Measurements from ENCODE around the gene TNRC6B.
"Not testable (repeated sequence)": the region's sequence is repeated elsewhere in the genome, so short reads cannot be mapped to it uniquely, and the experiment has no call there.

TNRC6B gene

DNA sequence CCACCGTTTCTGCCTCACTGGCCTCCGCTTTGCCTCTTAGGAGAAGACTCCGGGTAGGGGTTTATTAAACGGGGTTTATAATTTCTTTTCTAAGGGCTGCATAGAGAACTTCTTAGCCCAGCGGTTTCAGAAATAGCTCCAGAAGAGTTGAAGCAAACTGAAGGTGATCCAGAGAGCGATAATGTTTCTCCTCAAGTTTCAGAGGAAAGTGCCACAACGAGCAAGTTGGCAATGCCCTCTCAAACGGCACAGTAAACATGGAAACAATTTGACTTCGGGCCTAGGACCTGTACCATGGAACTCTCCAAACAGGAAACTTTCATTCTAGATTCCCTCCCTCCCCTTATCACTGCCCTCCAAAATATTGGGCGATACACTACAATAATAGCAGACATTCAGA, 169.6 kb downstream of the TNRC6B start:
- DNase-seq (ENCODE audit: low read depth, low spot score), result no peak

DNA sequence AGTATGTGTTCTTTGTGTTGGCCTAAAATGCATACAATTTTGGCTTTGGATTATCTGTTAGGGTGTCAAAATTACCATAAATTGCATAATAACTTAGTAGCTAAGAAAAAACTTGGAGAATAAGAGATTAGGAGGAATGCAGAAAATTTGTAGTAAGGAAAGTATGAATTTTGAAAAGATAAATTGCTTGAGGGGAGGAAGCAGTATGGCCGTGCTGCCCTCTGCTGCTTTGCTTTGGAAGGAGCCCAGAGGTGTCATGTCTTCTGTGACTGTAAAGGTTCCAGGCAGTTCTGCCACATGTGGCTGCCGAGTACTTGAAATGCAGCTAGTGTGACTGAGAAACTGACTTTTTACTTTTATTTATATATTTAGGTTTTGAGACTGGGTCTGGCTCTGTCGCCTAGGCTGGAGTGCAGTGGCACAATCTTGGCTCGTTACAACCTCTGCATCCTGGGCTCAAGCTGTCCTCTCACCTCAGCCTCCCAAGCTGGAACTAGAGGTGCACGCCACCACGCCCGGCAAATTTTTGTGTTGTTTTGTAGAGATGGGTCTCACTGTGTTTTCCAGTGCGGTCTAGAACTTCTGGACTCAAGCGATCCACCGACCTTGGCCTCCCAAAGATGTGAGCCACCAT, 170.4 kb downstream of the TNRC6B start:
- peak; percentile 43 for DNase-seq (ENCODE audit: low read depth, low spot score)

DNA sequence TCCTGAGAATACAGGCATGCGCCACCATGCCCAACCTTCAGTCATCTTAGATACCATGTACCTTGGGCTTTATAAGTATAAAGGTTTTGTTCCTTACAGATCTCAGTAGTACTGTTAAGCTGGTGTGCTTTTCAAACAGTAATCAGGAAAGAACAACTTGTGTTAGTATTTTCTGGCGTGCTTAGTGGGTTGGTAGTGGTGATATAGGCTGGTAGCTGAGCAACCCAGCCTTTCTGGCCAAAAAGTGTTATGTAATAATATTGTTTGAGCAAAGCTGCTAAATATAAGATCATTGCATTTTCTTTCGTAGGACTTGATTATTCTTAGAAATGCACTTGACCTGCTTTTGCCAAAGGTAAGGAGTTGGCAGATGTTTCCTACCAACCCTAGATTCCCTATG, 175.0 kb downstream of the TNRC6B start:
- DNase-seq (ENCODE audit: low read depth, low spot score), result no peak

DNA sequence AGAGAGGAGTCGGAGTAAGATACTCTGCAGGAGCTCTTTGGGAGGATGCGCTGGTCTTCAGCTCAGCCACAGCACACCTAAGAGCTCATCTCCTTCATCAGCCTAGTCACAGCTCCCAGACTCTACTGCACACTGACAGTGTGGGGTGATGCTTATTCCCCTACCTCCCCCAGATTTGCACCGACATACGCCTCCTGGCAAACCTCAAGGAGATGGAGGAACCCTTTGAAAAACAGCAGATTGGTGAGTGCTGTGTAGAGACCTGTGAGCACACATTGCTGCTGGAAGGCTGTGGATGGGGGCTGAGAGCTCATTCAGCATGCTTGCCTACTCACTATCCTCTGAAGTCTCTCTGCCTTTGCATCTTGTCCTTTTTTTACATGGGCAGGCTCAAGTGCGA, 183.4 kb downstream of the TNRC6B start:
- no peak for DNase-seq (ENCODE audit: low read depth, low spot score)

DNA sequence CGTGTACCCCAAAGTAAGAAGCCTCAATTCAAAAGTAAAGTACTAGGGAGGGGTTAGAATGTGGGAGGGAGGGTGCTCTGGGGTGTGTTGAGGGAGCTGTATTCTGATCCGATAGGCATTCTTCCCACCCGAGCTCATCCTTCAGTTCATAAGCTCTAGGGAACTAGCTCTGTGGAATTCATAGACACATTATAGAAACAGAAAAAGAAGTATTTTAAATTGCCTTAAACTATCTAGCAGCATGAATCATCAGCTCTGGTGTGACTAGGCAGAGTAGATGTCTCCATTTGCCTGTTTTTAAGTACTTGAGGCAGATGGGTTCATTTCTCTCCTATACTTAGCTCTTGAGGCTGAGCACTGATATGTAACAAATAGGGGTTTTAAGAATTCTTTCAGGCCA, 185.3 kb downstream of the TNRC6B start:
- DNase-seq (ENCODE audit: low read depth, low spot score), result no peak

DNA sequence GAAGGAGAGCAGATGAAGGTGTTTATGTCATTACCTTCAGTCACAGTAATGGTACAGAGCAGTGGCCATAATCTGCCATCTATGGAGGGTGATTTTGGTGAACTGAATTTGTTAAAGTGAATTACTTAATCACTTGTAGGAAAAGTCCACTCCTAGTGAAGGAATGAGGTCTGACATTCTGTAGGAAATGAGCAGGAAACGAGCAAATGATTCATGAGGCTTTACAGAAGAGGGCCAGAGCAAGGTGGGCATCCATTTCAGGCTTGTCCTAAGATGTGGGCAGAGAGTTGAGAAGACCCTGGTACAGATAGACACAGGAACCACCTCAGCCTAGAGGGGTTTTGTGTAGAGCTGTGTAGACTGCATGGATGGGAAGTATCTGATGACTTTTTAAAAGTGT, 186.7 kb downstream of the TNRC6B start:
- no peak for DNase-seq (ENCODE audit: low read depth, low spot score)

DNA sequence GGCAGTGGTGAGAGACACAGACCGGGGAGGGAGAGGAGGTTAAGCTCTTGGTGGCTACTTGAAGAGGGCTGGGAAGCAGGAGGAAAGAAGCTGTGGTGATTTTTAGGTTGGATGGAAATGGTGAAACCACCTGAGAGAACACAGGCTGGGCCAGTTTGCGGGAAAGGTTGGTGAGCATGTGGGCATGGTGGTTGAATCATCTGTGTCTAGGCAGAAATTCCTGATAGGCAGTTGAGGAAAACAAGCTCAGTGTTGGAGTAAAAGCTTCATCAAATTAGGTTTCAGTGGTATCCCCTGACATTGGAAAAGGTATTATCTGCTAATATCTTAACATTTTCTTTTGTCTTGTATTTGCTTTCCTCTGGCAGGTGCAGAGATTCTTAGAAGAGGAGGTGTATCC, 188.3 kb downstream of the TNRC6B start:
- no peak for DNase-seq (ENCODE audit: low read depth, low spot score)

DNA sequence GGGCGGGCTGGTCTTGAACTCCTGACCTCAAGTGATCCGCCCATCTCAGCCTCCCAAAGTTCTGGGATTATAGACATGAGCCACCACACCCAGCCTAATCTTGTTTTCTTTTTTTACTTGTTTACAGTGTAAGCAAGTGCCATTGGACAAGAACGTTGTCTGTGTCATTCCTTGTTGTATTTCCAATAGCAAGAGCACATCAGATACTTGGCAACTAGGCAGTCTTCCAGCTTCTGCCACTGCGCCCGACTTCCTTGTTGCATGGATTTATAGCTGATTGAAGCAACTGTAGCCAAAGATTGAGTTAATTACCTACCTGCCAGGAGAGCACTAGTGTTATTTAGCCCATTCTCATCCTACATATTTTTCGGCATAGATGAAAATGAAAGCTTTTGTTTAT, 189.6 kb downstream of the TNRC6B start:
- DNase-seq (ENCODE audit: low read depth, low spot score), result no peak

DNA sequence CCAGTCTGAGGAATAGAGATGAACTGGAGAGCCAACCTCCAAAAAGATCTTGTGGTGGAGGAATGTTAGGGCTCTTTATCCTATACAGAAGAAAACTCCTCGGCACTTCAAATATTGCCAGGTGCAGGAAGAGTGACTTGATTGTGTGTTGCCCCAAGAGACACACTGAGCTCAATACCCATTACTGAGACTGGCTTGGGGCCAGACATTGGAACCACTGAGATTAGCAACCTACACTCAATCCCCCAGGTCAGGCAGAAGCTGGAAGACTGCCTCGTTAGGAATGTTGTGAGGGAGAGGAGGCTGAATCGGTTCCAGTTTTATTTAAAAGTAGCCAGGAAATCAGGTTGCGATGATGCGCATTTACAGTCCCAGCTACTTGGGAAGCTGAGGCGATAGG, 190.3 kb downstream of the TNRC6B start:
- DNase-seq (ENCODE audit: low read depth, low spot score), result no peak

DNA sequence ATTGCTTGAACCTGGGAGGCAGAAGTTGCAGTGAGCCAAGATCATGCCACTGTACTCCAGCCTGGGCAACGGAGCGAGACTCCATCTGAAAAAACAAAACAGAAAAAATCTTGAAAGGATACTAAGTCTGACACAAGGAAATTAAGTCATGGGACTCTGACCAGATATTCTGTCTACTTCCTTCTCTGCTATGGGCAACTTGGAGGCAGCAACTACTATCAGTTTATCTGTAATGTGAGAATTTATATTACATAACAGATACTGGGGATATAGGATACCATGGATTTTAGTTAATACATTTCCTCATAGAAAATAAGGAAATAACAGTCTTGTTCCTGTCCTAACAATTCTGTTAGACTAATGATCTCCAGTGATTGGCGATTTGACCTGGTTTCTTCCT, 191.1 kb downstream of the TNRC6B start:
- DNase-seq (ENCODE audit: low read depth, low spot score), result no peak

DNA sequence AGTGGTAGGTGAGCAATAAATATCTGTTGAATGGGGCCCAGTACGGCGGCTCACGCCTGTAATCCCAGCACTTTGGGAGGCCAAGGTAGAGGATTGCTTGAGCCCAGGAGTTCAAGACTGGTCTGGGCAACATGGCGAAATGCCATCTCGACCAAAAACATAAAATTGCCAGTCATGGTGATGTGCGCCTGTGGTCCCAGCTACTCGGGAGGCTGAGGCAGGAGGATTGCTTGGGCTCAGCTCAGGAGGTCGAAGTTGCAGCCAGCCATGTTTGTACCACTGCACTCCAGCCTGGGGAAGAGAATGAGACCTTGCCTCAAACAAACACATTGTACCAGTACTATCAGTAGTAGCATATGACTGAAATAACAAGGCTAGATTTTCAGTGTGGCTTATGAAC, 196.8 kb downstream of the TNRC6B start:
- DNase-seq (ENCODE audit: low read depth, low spot score), result no peak

DNA sequence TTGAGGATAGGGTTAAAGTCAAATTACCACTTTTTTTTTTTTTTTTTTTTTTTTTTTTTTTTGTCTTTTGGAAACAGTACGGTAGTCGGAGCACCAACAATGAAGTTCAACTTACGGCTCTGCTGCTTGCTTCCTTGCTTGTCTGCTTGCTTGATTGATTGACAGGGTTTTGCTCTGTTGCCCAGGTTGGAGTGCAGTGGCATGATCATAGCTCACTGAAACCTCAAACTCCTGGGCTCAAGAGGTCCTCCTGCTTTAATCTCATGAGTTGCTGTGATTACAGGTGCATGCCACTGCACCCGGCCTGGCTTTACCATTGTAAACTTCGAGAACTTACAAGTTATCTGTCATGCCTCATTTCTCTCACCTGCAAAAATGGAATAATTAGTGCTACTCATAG, 198.4 kb downstream of the TNRC6B start:
- no peak for DNase-seq (ENCODE audit: low read depth, low spot score)

DNA sequence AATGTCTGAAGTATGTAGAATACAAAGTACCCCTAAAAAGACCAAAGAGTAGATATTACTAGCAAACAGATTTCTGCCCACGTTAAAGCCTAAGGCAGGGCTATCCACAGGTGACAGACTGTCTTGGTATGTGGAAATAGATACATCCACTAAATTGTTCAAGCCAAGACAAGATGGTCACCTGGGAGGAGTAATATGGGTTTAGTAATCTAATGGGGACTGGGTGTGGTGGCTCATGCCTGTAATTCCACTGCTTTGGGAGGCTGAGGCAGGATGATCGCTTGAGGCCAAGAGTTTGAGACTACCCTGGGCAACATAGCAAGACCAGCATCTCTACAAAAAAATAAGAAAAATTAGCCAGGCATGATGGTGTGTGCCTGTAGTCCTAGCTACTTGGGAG, 200.2 kb downstream of the TNRC6B start:
- no peak for DNase-seq (ENCODE audit: low read depth, low spot score)

DNA sequence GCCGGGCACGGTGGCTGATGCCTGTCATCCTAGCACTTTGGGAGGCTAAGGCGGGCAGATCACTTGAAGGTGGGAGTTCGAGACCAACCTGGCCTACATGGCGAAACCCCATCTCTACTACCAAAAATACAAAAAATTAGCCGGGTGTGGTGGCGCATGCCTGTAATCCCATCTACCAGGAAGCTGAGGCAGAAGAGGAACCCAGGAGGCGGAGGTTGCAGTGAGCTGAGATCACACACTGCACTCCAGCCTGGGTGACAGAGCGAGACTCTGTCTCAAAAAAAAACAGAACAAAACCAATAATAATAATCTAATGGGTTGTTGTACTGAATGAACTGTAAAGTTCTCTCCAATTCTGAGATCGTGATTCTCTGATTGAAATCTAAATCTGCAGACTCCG, 200.7 kb downstream of the TNRC6B start:
- DNase-seq (ENCODE audit: low read depth, low spot score), result not testable (repeated sequence)

DNA sequence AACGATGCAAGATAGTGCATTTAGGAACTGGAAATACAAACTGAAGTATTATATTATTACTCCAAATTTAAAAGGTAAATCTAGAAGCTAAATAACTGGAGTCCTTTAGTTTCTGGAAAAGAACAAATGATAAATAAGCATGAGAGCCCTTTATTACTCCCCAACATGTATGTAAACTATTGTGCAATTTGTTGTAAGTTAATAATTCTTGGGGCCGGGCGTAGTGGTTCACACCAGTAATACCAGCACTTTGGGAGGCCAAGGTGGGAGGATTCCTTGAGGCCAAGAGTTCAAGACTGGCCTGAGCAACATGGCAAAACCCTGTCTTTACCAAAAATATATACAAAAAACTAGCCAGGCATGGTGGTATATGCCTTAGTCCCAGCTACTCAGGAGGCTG, 203.7 kb downstream of the TNRC6B start:
- no peak for DNase-seq (ENCODE audit: low read depth, low spot score)

DNA sequence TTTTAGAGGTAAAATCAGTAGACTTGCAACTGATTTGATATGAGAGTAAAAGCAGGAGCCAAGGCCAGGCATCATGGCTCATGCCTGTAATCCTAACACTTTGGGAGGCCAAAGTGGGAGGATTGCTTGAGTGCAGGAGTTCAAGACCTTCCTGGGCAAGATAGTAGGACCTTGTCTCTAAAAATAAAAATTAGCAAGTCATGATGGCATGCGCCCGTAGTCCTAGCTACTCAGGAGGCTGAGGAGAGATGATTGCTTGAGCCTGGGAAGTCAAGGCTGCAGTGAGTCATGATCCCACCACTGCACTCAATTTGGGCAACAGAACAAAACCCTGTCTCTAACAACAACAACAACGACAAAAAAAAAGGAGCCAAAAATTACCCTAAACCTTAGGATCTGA, 206.2 kb downstream of the TNRC6B start:
- no peak for DNase-seq (ENCODE audit: low read depth, low spot score)

DNA sequence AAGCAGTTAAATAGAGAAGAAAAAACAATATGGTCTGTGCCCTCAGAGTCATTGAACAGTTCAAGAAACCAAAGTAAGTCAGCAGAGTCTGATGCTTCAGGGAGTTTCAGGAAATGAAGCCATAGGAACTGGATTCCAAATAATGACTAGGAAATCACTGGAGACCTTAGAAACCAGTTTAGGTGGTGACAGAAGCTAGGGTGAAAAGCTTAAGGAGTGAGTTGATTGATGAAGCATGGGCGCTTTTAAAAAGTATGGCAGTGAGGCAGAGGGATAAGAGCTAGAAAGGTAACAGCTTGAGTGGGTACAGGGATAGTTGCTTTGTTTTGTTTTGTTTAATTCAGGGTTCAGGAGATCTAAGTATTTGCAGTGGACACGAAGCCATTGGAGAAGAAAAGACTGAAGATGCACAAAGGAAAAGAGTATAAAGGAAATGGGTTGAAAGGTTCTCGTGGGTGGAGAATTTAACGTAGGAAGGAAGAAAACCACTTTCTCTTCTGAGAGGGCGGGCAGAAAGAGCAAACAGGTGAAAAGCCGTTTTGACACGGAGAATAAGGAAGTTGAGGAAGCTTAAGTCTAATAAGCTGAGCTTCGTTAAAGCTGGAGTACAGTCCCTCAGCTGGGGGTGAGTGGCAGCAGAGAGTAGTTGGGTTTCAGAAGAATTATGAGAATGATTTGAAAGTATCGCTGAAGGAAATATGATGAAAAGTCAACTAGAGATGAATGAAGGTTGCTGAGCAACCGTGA, 207.5 kb downstream of the TNRC6B start:
- no peak for DNase-seq (ENCODE audit: low read depth, low spot score)

All from activated CD4-positive, CD25-positive, alpha-beta regulatory T cell treated with anti-CD3 and anti-CD28 coated beads, Interleukin-2, amount 50 U/mL, for 16 hours (primary cell).